Amygdala (tissue), 56 donors: Measurements from ENCODE around the gene PTPN1.
"Not testable (repeated sequence)": the region's sequence is repeated elsewhere in the genome, so short reads cannot be mapped to it uniquely, and the experiment has no call there.

Experiments
- DNase-seq, 56 donors: peaks; one replicate each; lab custom pipeline; 2025; lab: John Stamatoyannopoulos, UW

The PTPN1 gene

GRCh38 chr20:50551288-50551687 lies 41.1 kb downstream of the PTPN1 start:
- no peak for DNase-seq

GRCh38 chr20:50552979-50553378 lies 42.8 kb downstream of the PTPN1 start:
- no peak for DNase-seq

- DNase-seq = no peak
Observed at GRCh38 chr20:50554694-50555579, 44.8 kb downstream of the PTPN1 start.

- DNase-seq = no peak
Observed at GRCh38 chr20:50555662-50556061, 45.5 kb downstream of the PTPN1 start.

- no peak for DNase-seq
Observed at GRCh38 chr20:50557549-50558134, 47.5 kb downstream of the PTPN1 start.

- DNase-seq = no peak
Observed at GRCh38 chr20:50558483-50558925, 48.3 kb downstream of the PTPN1 start.

- no peak for DNase-seq
Observed at GRCh38 chr20:50559149-50559548, 49.0 kb downstream of the PTPN1 start.

GRCh38 chr20:50559856-50560638 lies 49.9 kb downstream of the PTPN1 start:
- DNase-seq = no peak

- peak in 10 of 56 donors; percentile 6 to 50 (median 18) for DNase-seq
Observed at GRCh38 chr20:50560867-50561266, 50.7 kb downstream of the PTPN1 start.

GRCh38 chr20:50561379-50562078 lies 51.3 kb downstream of the PTPN1 start:
- DNase-seq = peak in 19 of 56 donors; percentile 14 to 65 (median 25)

GRCh38 chr20:50562262-50562701 lies 52.1 kb downstream of the PTPN1 start:
- no peak for DNase-seq

GRCh38 chr20:50563133-50563944 lies 53.2 kb downstream of the PTPN1 start:
- no peak for DNase-seq

- DNase-seq = no peak
Observed at GRCh38 chr20:50565383-50565782, 55.2 kb downstream of the PTPN1 start.

- no peak for DNase-seq
Observed at GRCh38 chr20:50565871-50566270, 55.7 kb downstream of the PTPN1 start.

GRCh38 chr20:50567860-50568548 lies 57.8 kb downstream of the PTPN1 start:
- DNase-seq = no peak

GRCh38 chr20:50568549-50568942 lies 58.4 kb downstream of the PTPN1 start:
- DNase-seq = peak in 14 of 56 donors; percentile 8 to 64 (median 31)

- not testable (repeated sequence) for DNase-seq
Observed at GRCh38 chr20:50569487-50569863, 59.3 kb downstream of the PTPN1 start.

GRCh38 chr20:50569864-50570836 lies 60.0 kb downstream of the PTPN1 start:
- DNase-seq = no peak
